Measurements from ENCODE around the gene RICTOR.
"Not testable (repeated sequence)": the region's sequence is repeated elsewhere in the genome, so short reads cannot be mapped to it uniquely, and the experiment has no call there.

Gene RICTOR

GRCh38 chr5:39055768-39056398 is 18.3 kb downstream of the RICTOR start:
- DNase-seq, result no peak

GRCh38 chr5:39055027-39055767 is 19.0 kb downstream of the RICTOR start:
- no peak for DNase-seq

GRCh38 chr5:39053189-39053588 is 21.0 kb downstream of the RICTOR start:
- DNase-seq, result no peak

- no peak for DNase-seq
Measured at GRCh38 chr5:39052141-39052540, 22.1 kb downstream of the RICTOR start.

- DNase-seq, result no peak
Measured at GRCh38 chr5:39049315-39049714, 24.9 kb downstream of the RICTOR start.

- DNase-seq, result no peak
Measured at GRCh38 chr5:39040875-39041274, 33.3 kb downstream of the RICTOR start.

- DNase-seq, result not testable (repeated sequence)
Measured at GRCh38 chr5:39034493-39034892, 39.7 kb downstream of the RICTOR start.

- DNase-seq, result no peak
Measured at GRCh38 chr5:39031041-39031440, 43.2 kb downstream of the RICTOR start.

GRCh38 chr5:39025456-39025855 is 48.7 kb downstream of the RICTOR start:
- DNase-seq, result no peak

- DNase-seq, result no peak
Measured at GRCh38 chr5:39024884-39025283, 49.3 kb downstream of the RICTOR start.

GRCh38 chr5:39024005-39024404 is 50.2 kb downstream of the RICTOR start:
- no peak for DNase-seq

- no peak for DNase-seq
Measured at GRCh38 chr5:39023121-39023520, 51.1 kb downstream of the RICTOR start.

GRCh38 chr5:39022151-39022550 is 52.0 kb downstream of the RICTOR start:
- DNase-seq, result no peak

- DNase-seq, result no peak
Measured at GRCh38 chr5:39021413-39021812, 52.8 kb downstream of the RICTOR start.

GRCh38 chr5:39020458-39020857 is 53.7 kb downstream of the RICTOR start:
- DNase-seq, result no peak

GRCh38 chr5:39019254-39019653 is 54.9 kb downstream of the RICTOR start:
- no peak for DNase-seq

GRCh38 chr5:39017504-39017903 is 56.7 kb downstream of the RICTOR start:
- no peak for DNase-seq

- no peak for DNase-seq
Measured at GRCh38 chr5:39016587-39017275, 57.5 kb downstream of the RICTOR start.

GRCh38 chr5:39015743-39016586 is 58.2 kb downstream of the RICTOR start:
- no peak for DNase-seq

GRCh38 chr5:39014561-39014960 is 59.6 kb downstream of the RICTOR start:
- DNase-seq, result no peak

GRCh38 chr5:39013938-39014337 is 60.3 kb downstream of the RICTOR start:
- DNase-seq, result no peak

- DNase-seq, result not testable (repeated sequence)
Measured at GRCh38 chr5:39010958-39011357, 63.2 kb downstream of the RICTOR start.

GRCh38 chr5:39009981-39010380 is 64.2 kb downstream of the RICTOR start:
- no peak for DNase-seq

Measured in NCI-H524 treated with DMSO at 0.1 percent for 48 hours (cell line).